Fibroblast of skin of abdomen (primary cell): ENCODE data around the gene ARMH3.

Experiments
- DNase-seq: peaks from one replicate; pipeline ENCODE4 v3.0.0-alpha.2; 2013

ARMH3 gene

GRCh38 chr10:101850749-101851148 is 205.2 kb downstream of the ARMH3 start:
- no peak for DNase-seq

- DNase-seq: no peak
These were observed 207.1 kb downstream of the ARMH3 start for GRCh38 chr10:101848894-101849351.

DNA sequence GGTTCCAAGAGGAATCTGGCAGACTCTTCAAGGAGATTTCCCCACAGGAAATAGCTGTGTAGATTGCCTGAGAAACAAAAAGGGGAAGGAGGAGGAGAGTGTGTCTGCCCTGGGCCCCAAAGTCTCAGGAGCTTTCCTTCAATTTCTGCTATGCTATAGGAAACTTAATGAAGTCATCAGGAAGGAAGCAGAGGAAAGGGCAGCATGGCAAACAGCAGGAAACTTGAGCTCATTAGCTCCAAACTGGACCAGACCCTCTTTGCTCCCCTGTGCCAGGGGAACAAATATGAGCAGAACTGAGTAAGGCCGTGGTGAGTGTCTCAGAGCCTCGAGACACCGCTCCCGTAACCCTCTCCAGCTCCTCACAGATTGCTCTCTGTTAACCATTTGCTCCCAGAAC is 207.6 kb downstream of the ARMH3 start:
- DNase-seq: no peak

- no peak for DNase-seq
These were observed 210.1 kb downstream of the ARMH3 start for GRCh38 chr10:101845893-101846292.

DNA sequence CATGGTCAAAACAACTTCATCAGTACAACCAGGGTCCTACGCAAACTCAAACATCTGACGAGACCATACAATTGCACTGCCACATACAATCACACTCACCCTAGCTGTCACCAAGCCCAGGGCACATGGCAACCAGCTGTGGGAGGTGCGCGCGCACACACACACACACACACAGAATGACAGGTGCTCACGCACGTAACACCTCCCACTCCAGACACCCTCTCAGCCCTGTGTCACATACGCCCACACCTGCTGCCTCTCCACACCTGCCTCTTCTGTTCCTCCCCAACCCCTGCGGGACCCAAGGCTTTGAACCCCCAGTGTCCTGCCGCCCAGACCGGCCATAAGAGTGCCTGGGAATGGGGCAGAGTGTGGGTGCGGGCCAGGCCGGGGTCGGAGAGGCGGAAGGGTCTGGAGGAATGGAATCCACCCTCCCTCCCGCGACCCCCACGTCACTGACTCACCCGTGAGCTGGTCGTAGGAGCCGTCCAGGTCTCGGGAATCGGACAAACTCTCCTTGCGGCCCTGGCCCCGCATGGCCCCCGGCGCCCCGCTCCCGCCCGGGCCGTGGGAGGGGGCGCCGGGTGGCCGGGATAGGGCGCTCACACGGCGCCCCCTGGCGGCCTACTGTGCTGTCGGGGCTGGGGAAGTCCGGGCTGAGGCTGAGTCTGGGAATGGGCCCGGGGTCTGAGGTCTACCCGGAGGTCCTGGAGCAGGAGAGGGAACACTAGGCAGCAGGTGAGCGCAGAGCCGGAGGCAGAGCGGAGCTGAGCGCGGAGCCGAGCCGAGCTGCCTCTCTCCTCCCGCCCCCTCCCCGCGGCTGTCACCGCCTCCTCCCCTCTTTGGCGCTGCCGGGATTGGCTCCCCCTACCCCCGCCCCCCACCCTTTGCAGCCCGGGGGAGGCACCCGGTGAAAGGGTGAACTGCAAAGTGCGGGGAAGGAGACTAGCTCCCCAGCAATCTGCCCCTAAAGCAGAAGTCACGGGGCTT is 212.6 kb downstream of the ARMH3 start, which contains the start of gene KCNIP2:
Gene KCNIP2, minus strand, starts transcription at position 769 of the 990 bp plus-strand sequence. Its CDS starts 232 bp downstream, at position 537.
- no peak for DNase-seq

GRCh38 chr10:101841826-101842225 is 214.1 kb downstream of the ARMH3 start:
- DNase-seq: no peak

DNA sequence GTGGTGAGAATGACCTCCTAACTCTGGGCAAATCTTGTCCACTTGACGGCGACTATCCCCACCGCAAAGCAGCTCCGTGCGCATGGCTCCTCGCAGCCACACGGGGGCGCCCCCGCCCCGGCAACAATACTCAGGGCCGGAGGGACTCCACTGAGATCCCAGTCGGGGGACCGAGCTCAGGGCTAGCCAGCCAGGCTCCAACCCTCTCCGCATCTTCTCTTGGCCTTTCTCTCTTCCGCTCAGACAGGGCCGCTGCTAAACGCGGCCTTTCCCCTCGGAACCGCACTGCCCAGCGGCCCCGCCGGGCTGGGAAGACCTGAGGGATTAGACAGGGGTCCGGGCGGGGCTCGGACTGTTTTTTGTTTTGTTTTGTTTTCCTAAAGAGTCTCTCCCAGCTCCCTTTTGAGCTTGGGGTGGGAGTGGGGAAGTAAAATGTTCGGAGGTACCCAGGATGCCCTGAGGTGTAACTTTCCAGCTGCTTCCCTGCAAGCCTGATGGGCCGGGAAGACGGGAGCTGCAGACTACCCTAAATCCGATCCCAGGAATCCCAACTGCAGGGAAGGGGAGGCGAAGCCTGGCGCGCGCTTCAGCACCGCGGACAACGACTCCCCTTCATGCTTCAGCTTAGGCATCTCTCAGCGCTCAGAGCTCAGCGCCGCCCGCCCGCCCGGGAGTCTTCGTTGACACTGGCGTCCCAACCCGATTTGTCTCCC is 215.1 kb downstream of the ARMH3 start:
- peak; percentile 76 for DNase-seq

GRCh38 chr10:101840102-101840684 is 215.8 kb downstream of the ARMH3 start:
- no peak for DNase-seq

DNA sequence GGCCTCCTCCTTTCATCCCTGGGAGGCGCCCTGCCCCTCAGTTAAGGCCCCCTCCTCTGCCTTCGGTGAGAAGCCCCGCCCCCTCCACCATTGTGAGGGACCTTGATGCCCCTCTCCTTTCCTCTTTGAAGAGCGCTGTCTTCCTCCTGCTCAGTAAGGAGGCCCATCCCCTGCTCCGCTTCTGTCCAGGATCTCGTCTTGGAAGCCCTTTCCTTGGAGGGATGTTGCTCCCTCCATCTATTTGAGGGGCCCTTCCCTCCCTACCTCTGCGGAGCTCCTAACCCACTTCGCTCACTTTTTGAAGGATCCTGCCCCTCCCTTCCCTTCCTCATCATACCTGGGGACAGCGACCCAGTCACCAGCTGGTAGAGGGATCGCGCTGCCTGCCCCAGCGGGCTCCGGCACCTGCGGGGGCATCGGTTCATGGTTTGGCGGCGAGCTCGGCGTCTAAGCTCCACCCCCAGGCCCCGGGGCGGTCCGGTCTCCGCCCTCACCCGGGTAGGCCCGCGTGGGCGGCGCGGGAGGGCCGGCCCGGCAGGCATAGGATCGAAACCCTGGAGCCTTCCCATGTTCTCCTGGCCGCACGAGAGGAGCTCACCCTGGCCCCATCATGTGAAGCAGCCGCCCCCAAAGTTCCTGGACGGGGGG is 216.4 kb downstream of the ARMH3 start:
- no peak for DNase-seq

- DNase-seq: no peak
These were observed 217.0 kb downstream of the ARMH3 start for GRCh38 chr10:101839002-101839401.

DNA sequence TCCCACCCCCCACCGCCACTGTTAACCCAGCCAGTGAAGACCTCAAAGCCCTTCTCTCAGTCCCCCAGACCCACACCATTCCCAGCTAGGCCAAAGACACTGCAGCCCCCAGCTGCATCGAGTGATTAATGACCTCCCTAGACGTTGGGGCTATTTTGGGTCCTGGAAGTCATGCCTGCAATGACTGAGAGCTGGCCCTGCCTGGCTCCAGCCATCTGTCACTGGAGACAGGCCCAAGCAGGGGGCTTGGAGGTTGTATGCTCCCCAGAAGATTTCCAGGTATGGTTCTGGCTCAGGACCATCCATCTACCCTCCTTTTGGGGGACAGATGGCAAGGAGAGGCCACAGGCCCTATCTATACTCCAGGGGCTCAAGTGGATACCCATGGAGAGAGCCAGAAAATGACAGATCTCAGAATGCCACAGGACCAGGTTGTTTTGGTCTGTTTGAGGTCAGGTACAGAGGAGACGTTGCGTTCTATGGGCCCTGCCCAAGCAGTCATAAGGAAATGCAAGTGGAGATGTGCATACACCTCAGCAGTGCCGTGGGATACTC is 217.5 kb downstream of the ARMH3 start:
- no peak for DNase-seq

- DNase-seq: no peak
These were observed 218.2 kb downstream of the ARMH3 start for GRCh38 chr10:101837748-101838147.

DNA sequence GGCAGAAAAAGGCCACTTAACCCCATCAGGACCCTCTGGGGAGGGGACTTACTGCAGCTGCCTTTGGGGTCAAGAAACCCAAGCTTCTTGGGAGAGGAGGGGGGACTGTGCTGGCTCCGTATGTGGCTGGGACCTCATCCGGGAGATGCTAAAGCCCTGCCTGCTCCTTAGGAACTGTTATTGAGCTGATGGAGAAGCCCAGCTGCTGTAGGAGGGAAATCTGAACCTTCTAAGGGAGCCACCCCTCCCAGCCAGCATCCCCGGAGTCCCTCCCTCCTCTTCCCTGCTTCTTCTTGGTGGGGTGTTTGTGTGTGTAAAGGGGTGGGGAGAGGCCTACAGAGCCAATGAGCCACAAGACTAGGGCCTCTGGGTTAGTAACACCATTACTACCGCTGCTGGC is 220.6 kb downstream of the ARMH3 start:
- DNase-seq: no peak

DNA sequence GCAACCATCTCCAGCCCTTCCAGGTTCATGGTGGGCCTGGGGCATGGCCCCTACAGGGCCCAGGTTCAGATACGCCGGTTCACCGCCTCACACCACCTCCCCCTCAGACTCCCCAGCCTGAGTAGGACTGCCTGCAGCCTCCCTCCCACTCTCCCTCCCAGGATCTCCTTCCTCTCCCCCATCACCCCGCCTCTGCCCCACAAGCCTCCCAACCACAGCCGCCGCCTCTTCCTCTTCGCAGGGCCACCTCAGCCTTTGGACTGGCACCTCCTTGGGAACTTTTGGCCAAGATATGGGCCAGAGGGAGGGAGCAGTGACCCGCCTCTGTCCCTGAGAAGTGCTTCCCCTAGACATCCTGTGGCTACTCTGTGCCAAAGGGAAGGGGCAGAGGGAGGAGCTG is 221.6 kb downstream of the ARMH3 start:
- DNase-seq: no peak

DNA sequence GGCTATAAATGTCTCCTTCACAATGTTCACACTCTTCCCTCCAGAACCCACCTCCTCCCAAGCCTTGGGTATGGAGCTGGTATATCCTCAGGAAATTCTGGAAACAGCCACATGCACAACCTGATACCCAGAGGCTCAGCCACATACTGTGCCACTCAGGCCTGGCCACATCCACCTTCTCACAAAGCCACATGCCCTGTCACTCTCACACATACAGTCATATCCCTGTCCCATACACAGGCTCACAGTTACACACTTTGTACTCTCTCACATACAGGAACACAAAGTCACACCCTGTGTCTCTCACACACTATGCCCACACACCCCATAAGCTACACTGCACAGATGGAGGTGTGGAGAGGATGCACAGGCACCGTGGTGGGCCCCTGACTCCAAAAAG is 222.5 kb downstream of the ARMH3 start:
- DNase-seq: no peak

- DNase-seq: no peak
These were observed 223.6 kb downstream of the ARMH3 start for GRCh38 chr10:101832325-101832771.

- DNase-seq: no peak
These were observed 224.7 kb downstream of the ARMH3 start for GRCh38 chr10:101831169-101831811.

- peak; percentile 93 for DNase-seq
These were observed 225.4 kb downstream of the ARMH3 start for GRCh38 chr10:101830322-101831168.

DNA sequence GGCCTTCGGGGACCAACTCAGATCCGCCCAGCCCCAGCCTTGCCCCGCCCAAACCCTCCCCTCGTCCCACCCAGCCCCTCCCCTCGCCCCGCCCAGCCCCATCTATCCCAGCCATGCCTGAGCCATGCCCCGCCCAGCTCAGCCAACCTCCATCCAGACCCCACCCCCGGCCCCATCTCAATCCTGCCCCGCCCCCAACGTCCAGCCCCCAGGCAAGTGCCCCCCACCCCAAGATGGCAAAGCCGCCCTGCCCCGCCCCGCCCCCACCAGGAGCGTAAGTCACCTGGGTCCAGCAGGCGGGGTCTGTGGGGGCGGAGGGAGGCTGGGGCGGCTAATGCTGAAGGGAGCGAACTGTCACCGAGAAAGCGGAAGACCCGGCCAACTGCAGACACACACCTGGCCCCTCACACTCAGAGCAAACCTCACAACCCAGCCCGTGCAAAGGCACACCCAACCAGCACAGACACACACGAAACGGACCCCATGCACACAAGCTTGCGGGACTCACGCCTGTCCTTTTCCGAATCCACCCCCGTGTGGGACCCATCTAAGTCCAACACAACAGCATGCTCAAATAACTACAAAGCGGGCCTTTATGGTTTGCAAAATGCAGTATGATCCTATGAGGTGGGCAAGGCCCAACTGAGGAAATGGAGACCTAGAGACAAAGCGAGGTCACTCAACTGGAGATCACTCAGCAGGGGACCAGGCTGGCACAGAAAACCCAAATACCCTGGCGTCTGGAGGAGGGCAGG is 226.2 kb downstream of the ARMH3 start:
- DNase-seq: peak; percentile 36
